ENCODE results near the gene CLTB. TPM values are rescaled to one million over a fixed set of nuclear protein-coding genes. Genes with fewer than 3 reads are reported as not detected.
A peak's percentile ranks its signal among the peaks of the same experiment; 100 is the strongest.

CLTB gene
- total RNA-seq, 1 donor from 2014 or later: 117 TPM

DNA sequence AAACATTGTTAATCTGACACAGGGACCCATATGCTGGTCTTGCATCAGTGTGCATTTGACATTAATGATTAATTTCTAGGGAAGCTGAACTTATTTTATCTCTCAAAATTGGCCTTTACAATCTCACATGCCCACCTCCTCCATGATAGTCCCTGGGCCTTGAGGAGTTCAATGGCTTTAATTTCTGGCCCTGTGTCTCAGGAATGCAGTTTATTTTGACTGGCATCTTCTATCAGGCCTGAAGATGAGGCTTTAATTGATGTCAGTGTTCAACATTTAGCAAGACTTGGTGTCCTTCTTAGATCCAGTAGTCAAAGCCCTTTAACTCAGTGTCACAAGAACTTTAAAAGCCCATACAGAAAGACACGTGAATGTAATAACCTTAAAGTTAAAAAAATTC, 10.5 kb upstream of the CLTB start:
- Histone ChIP-seq H3K36me3 (ENCODE audit: insufficient read depth, low read length) (no peaks in the 10 kb centered on the region), H3K4me2 (ENCODE audit: low read length) (no peak overlapping the region), H3K9me3 (ENCODE audit: insufficient read depth, low read depth, low read length) (no peaks in the 10 kb centered on the region), H3K79me2 (ENCODE audit: insufficient read depth, low read length) (no peaks in the 10 kb centered on the region), H3K27me3 (ENCODE audit: insufficient read depth, low read length) (peaks cover 13% of the 10 kb centered on the region), H2AFZ (ENCODE audit: low read depth, low read length) (no peak overlapping the region), H3K4me3 (ENCODE audit: insufficient read depth, low read depth, low read length) (no peak overlapping the region), H3K4me1 (ENCODE audit: insufficient read depth, low read length) (no peaks in the 10 kb centered on the region), H3K27ac (ENCODE audit: low read depth, low read length) (no peak overlapping the region), H3K9ac (ENCODE audit: low read length) (no peak overlapping the region), H4K20me1 (ENCODE audit: insufficient read depth, low read length) (no peaks in the 10 kb centered on the region)
- DNase-seq (ENCODE audit: low read depth) (no peak), FAIRE-seq (no peak)
- TF ChIP-seq, protein P1, sequence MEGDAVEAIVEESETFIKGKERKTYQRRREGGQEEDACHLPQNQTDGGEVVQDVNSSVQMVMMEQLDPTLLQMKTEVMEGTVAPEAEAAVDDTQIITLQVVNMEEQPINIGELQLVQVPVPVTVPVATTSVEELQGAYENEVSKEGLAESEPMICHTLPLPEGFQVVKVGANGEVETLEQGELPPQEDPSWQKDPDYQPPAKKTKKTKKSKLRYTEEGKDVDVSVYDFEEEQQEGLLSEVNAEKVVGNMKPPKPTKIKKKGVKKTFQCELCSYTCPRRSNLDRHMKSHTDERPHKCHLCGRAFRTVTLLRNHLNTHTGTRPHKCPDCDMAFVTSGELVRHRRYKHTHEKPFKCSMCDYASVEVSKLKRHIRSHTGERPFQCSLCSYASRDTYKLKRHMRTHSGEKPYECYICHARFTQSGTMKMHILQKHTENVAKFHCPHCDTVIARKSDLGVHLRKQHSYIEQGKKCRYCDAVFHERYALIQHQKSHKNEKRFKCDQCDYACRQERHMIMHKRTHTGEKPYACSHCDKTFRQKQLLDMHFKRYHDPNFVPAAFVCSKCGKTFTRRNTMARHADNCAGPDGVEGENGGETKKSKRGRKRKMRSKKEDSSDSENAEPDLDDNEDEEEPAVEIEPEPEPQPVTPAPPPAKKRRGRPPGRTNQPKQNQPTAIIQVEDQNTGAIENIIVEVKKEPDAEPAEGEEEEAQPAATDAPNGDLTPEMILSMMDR (IDR thresholded peaks at IDR 0.05; ENCODE audit: insufficient read depth, low read depth, low read length): no peak
- TF ChIP-seq EZH2 (IDR thresholded peaks at IDR 0.05; ENCODE audit: insufficient read depth, low read length): no peak
- Mint-ChIP-seq H3K4me1 (ENCODE audit: low read depth, unreplicated experiment) (peaks cover 2% of the 10 kb centered on the region), H3K36me3 (ENCODE audit: low read depth, unreplicated experiment) (no peaks in the 10 kb centered on the region), H3K27me3 (ENCODE audit: low read depth, unreplicated experiment) (no peaks in the 10 kb centered on the region), H3K9me3 (ENCODE audit: unreplicated experiment) (peaks cover 6% of the 10 kb centered on the region), H3K4me3 (ENCODE audit: unreplicated experiment) (no peak overlapping the region), H3K27ac (ENCODE audit: unreplicated experiment) (no peak overlapping the region)

DNA sequence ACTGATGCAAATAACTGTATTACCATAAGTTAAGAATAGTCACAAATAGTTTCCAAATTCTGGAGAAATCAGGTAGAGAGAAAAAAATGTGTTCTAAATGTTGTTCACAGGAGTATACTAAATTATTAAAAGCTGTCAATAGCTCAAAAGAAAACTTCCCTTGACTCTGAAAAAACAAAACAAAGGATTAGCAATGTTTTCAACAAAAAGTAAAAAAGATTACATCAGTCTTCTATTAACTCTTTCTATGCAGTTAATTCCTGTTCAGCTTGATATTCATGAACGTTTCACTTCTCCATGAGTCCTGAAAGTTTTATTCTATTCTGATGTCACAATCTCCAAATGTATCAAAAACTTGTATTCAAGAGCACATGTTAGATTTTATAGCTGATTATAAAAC, 9.5 kb upstream of the CLTB start:
- Mint-ChIP-seq H3K4me3 (ENCODE audit: unreplicated experiment) (no peak overlapping the region), H3K4me1 (ENCODE audit: low read depth, unreplicated experiment) (peaks cover 2% of the 10 kb centered on the region), H3K27me3 (ENCODE audit: low read depth, unreplicated experiment) (peaks cover 5% of the 10 kb centered on the region), H3K36me3 (ENCODE audit: low read depth, unreplicated experiment) (no peaks in the 10 kb centered on the region), H3K9me3 (ENCODE audit: unreplicated experiment) (peaks cover 13% of the 10 kb centered on the region), H3K27ac (ENCODE audit: unreplicated experiment) (no peak overlapping the region)
- Histone ChIP-seq H3K4me1 (ENCODE audit: insufficient read depth, low read length) (no peaks in the 10 kb centered on the region), H3K79me2 (ENCODE audit: insufficient read depth, low read length) (no peaks in the 10 kb centered on the region), H3K36me3 (ENCODE audit: insufficient read depth, low read length) (no peaks in the 10 kb centered on the region), H3K4me2 (ENCODE audit: low read length) (no peak overlapping the region), H2AFZ (ENCODE audit: low read depth, low read length) (no peak overlapping the region), H4K20me1 (ENCODE audit: insufficient read depth, low read length) (no peaks in the 10 kb centered on the region), H3K27ac (ENCODE audit: low read depth, low read length) (no peak overlapping the region), H3K4me3 (ENCODE audit: insufficient read depth, low read depth, low read length) (no peak overlapping the region), H3K9me3 (ENCODE audit: insufficient read depth, low read depth, low read length) (peaks cover 3% of the 10 kb centered on the region), H3K27me3 (ENCODE audit: insufficient read depth, low read length) (peaks cover 11% of the 10 kb centered on the region), H3K9ac (ENCODE audit: low read length) (no peak overlapping the region)
- no peak for TF ChIP-seq EZH2 (IDR thresholded peaks at IDR 0.05; ENCODE audit: insufficient read depth, low read length)
- TF ChIP-seq, protein P1 (IDR thresholded peaks at IDR 0.05; ENCODE audit: insufficient read depth, low read depth, low read length): no peak
- no peak for FAIRE-seq
- DNase-seq (ENCODE audit: low read depth): no peak

DNA sequence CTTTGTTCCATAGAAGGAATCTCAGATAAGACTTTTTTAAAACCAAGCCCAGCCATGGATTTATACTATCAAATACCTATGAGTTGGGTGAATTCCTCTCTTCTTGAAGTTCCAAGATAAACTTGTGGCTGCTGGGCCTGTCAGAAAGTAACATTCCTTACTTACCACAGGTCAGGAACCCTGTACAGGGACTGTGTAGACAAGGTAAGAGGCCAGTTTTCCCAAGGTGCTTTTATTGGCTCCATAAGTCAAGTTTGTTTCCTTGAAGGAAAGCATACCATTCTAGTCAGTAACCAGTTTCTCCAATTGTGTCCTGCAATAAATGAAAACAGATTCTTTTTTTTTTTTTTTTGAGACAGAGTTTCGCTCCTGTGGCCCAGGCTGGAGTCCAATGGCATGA, 8.8 kb upstream of the CLTB start:
- no peak for FAIRE-seq
- Mint-ChIP-seq H3K4me1 (ENCODE audit: low read depth, unreplicated experiment) (peaks cover 2% of the 10 kb centered on the region), H3K27ac (ENCODE audit: unreplicated experiment) (no peak overlapping the region), H3K9me3 (ENCODE audit: unreplicated experiment) (peaks cover 18% of the 10 kb centered on the region), H3K27me3 (ENCODE audit: low read depth, unreplicated experiment) (peaks cover 10% of the 10 kb centered on the region), H3K4me3 (ENCODE audit: unreplicated experiment) (no peak overlapping the region), H3K36me3 (ENCODE audit: low read depth, unreplicated experiment) (no peaks in the 10 kb centered on the region)
- Histone ChIP-seq H2AFZ (ENCODE audit: low read depth, low read length) (no peak overlapping the region), H3K9ac (ENCODE audit: low read length) (no peak overlapping the region), H3K79me2 (ENCODE audit: insufficient read depth, low read length) (no peaks in the 10 kb centered on the region), H3K4me2 (ENCODE audit: low read length) (no peak overlapping the region), H3K27me3 (ENCODE audit: insufficient read depth, low read length) (peaks cover 6% of the 10 kb centered on the region), H3K4me1 (ENCODE audit: insufficient read depth, low read length) (no peaks in the 10 kb centered on the region), H3K4me3 (ENCODE audit: insufficient read depth, low read depth, low read length) (no peak overlapping the region), H3K36me3 (ENCODE audit: insufficient read depth, low read length) (no peaks in the 10 kb centered on the region), H3K9me3 (ENCODE audit: insufficient read depth, low read depth, low read length) (peaks cover 3% of the 10 kb centered on the region), H3K27ac (ENCODE audit: low read depth, low read length) (no peak overlapping the region), H4K20me1 (ENCODE audit: insufficient read depth, low read length) (no peaks in the 10 kb centered on the region)
- no peak for TF ChIP-seq EZH2 (IDR thresholded peaks at IDR 0.05; ENCODE audit: insufficient read depth, low read length)
- TF ChIP-seq, protein P1 (IDR thresholded peaks at IDR 0.05; ENCODE audit: insufficient read depth, low read depth, low read length): no peak
- DNase-seq (ENCODE audit: low read depth): peak; percentile 92
